Ishikawa (cell line): ENCODE measurements around the gene CARD9.

Experiments
- CEBPB ChIP-seq: IDR thresholded peaks from 2 replicates; pipeline ENCODE4 v1.6.1; 2012
- CREB1 ChIP-seq: IDR thresholded peaks from 2 replicates; pipeline ENCODE4 v1.6.1; 2012; ENCODE audit warnings: low read depth
- EGR1 ChIP-seq: IDR thresholded peaks from 2 replicates; pipeline ENCODE4 v1.6.1; 2012
- EP300 ChIP-seq: IDR thresholded peaks from 2 replicates; pipeline ENCODE4 v1.6.1; 2012; ENCODE audit warnings: borderline replicate concordance
- FOXM1 ChIP-seq: IDR thresholded peaks from 2 replicates; pipeline ENCODE4 v1.6.1; 2012; ENCODE audit warnings: low read depth, borderline replicate concordance
- MAX ChIP-seq: IDR thresholded peaks from 2 replicates; pipeline ENCODE4 v1.6.1; 2012
- NFIC ChIP-seq: IDR thresholded peaks from 2 replicates; pipeline ENCODE4 v1.6.1; 2012
- RAD21 ChIP-seq: IDR thresholded peaks from 2 replicates; pipeline ENCODE4 v1.6.1; 2012; ENCODE audit warnings: low read depth
- REST ChIP-seq: IDR thresholded peaks from 2 replicates; pipeline ENCODE4 v1.6.1; 2012; ENCODE audit warnings: low read depth, mild to moderate bottlenecking
- TAF1 ChIP-seq: IDR thresholded peaks from 2 replicates; pipeline ENCODE4 v1.6.1; 2012; ENCODE audit warnings: low read depth, mild to moderate bottlenecking
- TCF12 ChIP-seq: IDR thresholded peaks from 2 replicates; pipeline ENCODE4 v1.6.1; 2012; ENCODE audit warnings: low read depth
- TEAD4 ChIP-seq: IDR thresholded peaks from 2 replicates; pipeline ENCODE4 v1.6.1; 2012
- USF1 ChIP-seq: IDR thresholded peaks from 2 replicates; pipeline ENCODE4 v1.6.1; 2012
- YY1 ChIP-seq: IDR thresholded peaks from 2 replicates; pipeline ENCODE4 v1.6.1; 2012; ENCODE audit warnings: low read depth
- ZBTB7A ChIP-seq: IDR thresholded peaks from 2 replicates; pipeline ENCODE4 v1.6.1; 2012; ENCODE audit warnings: low read depth

The CARD9 gene

GRCh38 chr9:136409557-136410455, 36.3 kb upstream of the CARD9 start:
- TF ChIP-seq MAX (peak; percentile 98), USF1 (0 out of 2 replicates have a peak, but pooled peaks have one; percentile 14), NFIC (no peak), ZBTB7A (peak; percentile 4; the same call in 1 of the 2 replicates)

- TF ChIP-seq YY1: no peak
- TF ChIP-seq TEAD4: no peak
- no peak for TF ChIP-seq NFIC
Observed at GRCh38 chr9:136407911-136408310, 34.4 kb upstream of the CARD9 start.

- TF ChIP-seq NFIC (no peak), FOXM1 (no peak), RAD21 (no peak), USF1 (no peak), CEBPB (no peak), EGR1 (no peak), REST (no peak), EP300 (no peak), TCF12 (no peak), TEAD4 (no peak), TAF1 (no peak), ZBTB7A (no peak), YY1 (no peak), MAX (no peak), CREB1 (no peak)
Observed at GRCh38 chr9:136405481-136405880, 32.0 kb upstream of the CARD9 start.

GRCh38 chr9:136404801-136405136, 31.3 kb upstream of the CARD9 start:
- no peak for TF ChIP-seq EGR1
- TF ChIP-seq MAX: no peak
- TF ChIP-seq USF1: no peak
- no peak for TF ChIP-seq FOXM1
- TF ChIP-seq CREB1: no peak
- no peak for TF ChIP-seq NFIC
- no peak for TF ChIP-seq TCF12

GRCh38 chr9:136403915-136404800, 30.7 kb upstream of the CARD9 start:
- TF ChIP-seq RAD21 (no peak), TAF1 (no peak), FOXM1 (no peak), REST (no peak), MAX (no peak), CEBPB (no peak), ZBTB7A (no peak), CREB1 (no peak), YY1 (no peak), TEAD4 (no peak), TCF12 (no peak), NFIC (no peak), EP300 (no peak), USF1 (no peak), EGR1 (no peak)
